Hematopoietic multipotent progenitor cell treated with erythropoietin and hydrocortisone succinate and interleukin-3 and kit ligand, for 6 days (in vitro differentiated cells): ENCODE measurements around the gene EFNA2.
"Not testable (repeated sequence)": the region's sequence is repeated elsewhere in the genome, so short reads cannot be mapped to it uniquely, and the experiment has no call there.

Experiments
- DNase-seq: peaks from one replicate; pipeline ENCODE4 v3.0.0-alpha.2; 2015

The EFNA2 gene

DNA sequence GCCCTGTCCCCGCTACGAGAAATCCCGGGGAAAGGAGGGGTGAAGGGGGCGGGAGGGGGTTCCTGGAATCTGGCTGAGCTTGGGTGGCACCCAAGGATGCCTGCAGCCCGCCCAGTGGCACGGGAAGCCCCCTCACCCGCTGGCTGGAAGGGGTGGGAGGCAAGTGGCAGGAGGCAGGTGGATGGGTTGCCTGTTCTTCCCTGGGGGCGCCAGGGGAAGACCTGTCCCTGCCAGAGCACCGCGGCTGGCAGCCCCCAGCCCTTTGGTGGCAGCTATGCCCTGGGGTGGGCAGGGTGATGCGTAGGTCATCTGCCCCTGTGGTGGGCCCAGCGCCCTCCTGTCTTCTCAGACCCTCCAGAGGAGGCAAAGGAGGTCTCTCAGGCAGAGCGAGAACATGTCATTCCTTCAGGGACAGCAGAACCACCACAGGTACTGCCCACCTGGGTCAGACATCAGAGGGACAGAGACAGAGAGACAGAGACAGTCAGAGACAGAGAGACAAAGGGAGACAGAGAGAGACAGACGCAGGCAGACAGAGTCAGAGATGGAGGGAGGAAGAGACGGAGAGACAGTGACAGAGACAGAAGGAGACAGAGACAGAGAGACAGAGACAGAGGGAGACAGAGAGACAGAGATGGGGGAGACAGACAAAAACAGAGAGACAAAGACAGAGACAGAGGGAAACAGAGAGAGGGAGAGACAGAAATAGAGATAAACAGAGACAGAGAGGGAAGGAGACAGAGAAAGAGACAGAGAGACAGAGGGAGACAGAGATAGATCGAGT, 36.7 kb downstream of the EFNA2 start:
- no peak for DNase-seq

DNA sequence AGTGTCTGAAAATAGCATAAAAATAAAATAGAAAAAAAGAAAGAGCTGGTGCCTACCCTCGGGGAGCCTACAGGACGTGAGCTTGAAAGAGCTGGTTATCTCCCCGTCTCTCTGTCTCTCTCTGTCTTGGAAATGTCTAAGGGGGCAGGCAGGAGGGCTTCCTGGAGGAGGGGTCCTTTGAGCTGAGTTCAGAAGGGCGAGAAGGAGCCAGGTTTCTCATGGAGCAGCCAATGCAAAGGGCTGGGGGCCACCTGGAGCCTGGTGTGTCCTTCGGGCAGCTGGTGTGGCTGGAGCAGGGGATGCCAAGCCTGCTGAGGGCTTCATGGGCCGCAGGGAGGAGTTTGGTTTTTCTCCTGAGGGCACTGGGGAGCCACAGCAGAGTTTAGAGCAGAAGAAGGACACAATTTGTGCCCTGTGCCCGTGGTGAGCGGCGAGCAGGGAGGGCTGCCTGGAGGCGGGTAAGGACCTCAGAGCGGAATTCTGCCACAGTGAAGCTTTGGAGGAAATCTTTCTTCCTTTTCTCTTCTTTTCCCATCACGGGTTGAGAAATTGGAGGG, 38.7 kb downstream of the EFNA2 start:
- no peak for DNase-seq

DNA sequence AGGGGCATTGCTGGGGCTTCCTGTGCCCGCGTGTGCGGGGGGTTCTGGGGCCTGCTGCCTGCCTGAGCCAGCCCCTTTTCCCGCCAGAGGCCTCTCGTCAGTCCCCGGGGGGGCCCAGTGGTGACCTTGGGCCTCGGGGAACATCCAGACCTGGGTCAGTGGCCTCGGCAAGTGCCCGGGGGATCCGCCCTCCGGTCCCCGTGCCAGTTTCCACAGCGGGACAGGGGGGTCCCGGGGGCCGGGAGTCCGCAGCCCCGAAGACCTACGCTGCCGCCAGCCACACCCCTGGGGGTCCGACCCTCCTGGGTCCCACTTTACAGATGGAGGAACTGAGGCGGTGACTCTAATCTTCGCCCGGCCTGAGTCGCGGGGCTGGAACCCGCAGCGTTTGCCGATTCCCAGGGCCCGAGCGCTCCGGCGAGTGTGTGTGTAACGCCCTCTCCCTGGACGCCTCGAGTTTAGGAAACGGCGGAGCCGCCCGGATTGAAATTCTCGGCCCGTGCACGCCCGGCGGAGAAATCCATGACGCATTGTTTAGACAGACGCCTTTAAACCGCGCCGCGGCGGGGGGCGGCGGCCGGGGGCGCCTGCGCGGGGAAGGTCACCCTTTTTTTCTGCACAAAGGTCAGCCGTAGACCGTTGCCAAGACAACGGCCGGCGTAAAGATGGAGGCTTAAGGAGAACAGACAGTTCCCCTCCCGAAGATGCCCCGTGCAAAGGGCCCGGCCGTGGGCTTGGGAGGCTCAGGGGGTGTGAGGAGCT, 39.3 kb downstream of the EFNA2 start:
- peak; percentile 41 for DNase-seq

DNA sequence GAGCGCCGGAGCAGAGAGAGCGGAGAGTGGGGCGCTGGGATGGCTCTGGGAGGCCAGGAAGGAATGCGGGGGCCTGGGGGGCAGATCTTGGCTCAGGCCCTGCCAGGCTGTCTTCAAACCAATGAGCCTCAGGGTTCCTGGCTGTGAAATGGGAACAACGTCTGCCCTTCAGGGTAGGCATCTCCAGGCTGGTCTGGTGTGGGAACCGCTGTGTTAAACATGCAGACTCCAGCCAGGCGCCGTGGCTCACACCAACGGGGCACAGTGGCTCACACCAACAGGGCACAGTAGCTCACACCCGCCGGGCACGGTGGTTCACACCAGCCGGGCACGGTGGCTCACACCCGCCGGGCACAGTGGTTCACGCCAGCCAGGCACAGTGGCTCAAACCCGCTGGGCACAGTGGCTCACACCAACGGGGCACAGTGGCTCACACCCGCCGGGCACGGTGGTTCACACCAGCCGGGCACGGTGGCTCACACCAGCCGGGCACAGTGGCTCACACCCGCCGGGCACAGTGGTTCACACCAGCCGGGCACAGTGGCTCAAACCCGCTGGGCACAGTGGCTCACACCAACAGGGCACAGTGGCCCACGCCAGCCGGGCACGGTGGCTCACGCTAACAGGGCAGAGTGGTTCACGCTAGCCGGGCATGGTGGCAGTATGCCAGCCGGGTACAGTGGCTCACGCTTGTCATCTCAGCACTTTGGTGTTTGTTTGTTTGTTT, 40.1 kb downstream of the EFNA2 start:
- DNase-seq: no peak

DNA sequence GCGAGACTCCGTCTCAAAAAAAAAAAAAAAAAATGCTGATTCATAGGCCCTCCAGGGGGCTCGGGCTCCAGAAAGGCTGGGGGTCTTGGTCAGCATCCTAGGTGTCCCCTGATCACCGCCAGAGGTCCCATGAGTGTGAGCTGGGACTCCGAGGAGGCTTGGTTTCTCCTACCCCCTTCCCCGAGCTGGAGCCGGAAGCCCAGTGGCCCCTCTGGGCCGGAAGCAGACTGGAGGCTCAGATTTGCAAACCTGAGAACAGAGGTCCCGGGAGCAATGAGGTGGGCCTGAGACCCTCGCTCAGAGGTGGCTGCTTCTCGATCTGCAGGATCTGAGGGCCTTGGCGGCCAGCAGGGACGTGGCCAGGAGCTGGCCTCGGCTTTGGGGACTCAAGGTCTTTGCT, 41.5 kb downstream of the EFNA2 start:
- no peak for DNase-seq

DNA sequence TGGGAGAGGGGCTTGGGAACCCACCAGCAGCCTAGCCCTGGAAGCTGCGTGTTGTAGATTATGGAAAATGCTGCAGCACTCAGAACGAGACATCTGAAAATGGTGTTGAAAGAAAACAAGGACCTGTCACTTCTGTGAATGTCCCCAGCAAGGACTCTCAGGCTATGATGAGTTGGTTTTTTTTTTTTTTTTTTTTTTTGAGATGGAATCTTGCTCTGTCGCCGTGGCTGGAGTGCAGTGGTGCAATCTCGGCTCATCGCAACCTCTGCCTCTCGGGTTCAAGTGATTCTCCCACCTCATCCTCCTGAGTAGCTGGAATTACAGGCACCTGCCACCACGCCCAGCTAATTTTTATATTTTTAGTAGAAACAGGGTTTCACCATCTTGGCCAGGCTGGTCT, 46.5 kb downstream of the EFNA2 start:
- not testable (repeated sequence) for DNase-seq

DNA sequence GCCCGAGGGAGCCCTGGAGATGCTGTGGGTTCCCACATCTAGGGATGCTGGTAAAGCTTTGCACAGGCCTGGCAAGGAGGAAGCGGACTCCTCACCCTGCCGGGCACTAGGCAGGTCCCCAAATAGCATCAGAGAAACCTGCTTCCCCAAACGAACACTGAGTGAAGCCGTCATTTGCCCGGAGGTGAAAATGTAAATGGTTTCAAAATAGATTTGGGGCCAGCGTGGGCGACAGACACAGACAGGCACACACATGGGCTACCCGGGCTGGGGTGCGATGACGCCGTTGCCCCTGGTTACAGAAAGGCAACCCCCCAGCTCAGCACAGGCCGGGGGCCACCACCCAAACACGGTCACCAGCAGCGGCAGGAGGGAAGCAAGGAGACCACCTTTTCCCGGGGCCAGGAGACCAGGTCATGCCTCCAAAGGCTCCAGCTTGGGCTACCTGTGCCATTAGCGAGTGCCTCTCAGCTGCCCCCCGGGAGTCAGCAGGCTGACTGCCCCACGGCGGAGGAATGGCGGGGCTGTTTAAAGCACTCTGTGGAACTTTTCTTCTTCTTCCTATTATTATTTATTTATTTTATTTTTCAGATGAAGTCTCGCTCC, 50.5 kb downstream of the EFNA2 start:
- DNase-seq: no peak

DNA sequence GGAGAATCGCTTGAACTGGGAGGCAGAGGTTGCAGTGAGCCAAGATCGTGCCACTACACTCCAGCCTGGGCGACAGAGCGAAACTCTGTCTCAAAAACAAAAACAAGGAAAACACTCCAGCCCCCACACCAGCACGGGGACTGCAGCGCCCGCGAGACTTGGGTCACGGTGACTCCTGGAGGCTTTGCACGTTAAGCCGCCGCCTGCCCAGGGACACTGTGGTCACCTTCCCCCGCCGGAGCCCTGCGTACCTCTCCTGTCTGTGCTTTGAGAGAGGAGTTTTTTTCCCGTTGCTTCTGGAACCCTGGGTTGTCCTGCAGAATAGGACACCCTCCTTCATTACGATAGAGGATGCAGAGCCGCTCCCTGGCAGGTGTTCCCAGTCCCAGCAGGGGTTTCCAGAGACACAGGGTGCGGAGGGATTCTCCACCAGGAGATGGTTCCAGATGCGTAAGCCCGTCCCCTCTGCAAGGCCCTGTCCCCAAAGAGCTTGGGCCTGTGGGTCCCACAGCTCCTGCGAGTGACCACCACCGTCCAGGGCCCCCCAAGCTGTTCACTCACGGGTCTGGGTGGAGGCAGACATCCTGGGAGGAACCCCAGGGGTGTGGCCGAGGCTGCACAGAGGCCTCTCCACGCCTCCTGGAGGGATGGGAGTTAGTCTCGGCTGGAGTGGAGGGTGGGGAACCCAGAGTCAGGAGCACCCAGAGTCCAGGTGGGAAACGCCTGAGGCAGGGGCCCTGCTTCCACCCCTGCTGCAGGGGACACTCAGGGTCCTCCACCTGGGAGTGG, 55.2 kb downstream of the EFNA2 start:
- DNase-seq: no peak

DNA sequence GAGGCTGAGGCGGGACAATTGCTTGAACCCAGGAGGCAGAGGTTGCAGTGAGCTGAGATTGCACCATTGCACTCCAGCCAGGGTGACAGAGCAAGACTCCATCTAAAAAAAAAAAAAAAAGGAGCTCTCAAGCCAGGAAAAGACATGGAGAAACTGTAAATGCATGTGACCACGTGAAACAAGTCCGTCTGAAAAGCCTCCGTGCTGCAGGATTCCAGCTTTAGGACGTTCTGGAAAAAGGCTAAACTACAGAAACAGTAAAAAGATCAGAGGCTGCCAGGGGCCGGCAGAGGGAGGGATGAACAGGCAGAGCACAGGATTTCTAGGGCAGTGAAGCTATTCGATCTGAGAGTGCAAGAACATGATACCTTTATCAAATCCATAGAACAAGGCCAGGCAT, 57.4 kb downstream of the EFNA2 start:
- no peak for DNase-seq

DNA sequence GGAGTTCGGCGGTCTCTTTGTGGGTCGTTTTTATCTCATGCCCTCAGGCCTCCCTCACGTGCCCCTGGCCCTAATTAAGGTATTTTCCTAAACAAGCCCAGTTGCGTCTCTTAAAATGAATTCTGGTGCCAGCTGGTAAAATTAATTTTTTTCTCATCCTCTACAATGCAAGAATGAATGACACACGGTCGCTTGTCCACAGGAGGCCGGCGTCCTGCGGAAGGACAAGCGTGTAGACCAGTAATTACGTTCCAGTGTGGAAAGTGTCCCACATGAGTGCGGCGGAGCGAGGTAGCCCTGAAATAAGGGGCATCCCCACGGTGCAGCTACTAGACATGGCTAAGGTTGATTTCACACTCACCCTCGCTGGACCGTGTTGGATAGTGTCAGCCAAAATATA, 63.5 kb downstream of the EFNA2 start:
- DNase-seq: no peak

DNA sequence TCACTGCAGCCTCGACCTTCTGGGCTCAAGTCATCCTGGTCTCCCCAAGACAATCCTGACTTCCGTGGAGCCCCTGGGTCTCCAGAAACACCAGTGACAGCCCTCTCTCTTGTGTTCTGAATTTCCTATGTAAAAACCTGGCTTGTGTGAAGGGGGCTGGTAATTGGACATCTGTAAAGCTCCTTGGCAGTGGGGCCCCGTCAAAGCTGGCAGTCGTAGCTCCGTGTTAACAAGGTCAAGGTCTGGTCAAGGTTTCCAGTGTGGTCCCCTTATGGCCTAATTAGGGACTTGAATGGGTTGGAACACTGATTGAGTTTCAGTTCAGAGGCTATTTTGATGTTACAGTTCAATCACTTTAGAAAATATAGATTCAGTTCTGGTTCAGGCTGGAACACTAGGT, 65.2 kb downstream of the EFNA2 start:
- no peak for DNase-seq
